Endothelial cell of umbilical vein (primary cell): ENCODE results near the gene PSD4.

Source experiments
- EZH2 ChIP-seq: IDR thresholded peaks from 2 replicates; pipeline ENCODE4 v1.6.1; 2012; ENCODE audit warnings: borderline replicate concordance, low read depth, mild to moderate bottlenecking, moderate library complexity, low read length, inconsistent platforms; ENCODE audit not compliant: severe bottlenecking
- POLR2A ChIP-seq: IDR thresholded peaks from 2 replicates; pipeline ENCODE4 v1.6.1; 2012; ENCODE audit warnings: low read depth, mild to moderate bottlenecking, control low read depth, low read length
- POLR2AphosphoS5 ChIP-seq: IDR thresholded peaks from 2 replicates; pipeline ENCODE4 v1.6.1; 2012; ENCODE audit warnings: low read depth, mild to moderate bottlenecking, control low read depth, low read length, moderate library complexity; ENCODE audit not compliant: insufficient read depth
- TF ChIP-seq, protein P1 (sequence below), 2 donors: IDR thresholded peaks; 1 replicate in 1 of 2; 2 replicates in 1 of 2; pipeline ENCODE4 v1.5.1; 2011; ENCODE audit warnings: low read length in 2 of 2, mild to moderate bottlenecking in 2 of 2, moderate library complexity in 2 of 2, control low read depth in 1 of 2, inconsistent platforms in 1 of 2, low read depth in 1 of 2; ENCODE audit not compliant: insufficient read depth in 1 of 2; ENCODE audit errors: extremely low read depth in 1 of 2

DNA sequence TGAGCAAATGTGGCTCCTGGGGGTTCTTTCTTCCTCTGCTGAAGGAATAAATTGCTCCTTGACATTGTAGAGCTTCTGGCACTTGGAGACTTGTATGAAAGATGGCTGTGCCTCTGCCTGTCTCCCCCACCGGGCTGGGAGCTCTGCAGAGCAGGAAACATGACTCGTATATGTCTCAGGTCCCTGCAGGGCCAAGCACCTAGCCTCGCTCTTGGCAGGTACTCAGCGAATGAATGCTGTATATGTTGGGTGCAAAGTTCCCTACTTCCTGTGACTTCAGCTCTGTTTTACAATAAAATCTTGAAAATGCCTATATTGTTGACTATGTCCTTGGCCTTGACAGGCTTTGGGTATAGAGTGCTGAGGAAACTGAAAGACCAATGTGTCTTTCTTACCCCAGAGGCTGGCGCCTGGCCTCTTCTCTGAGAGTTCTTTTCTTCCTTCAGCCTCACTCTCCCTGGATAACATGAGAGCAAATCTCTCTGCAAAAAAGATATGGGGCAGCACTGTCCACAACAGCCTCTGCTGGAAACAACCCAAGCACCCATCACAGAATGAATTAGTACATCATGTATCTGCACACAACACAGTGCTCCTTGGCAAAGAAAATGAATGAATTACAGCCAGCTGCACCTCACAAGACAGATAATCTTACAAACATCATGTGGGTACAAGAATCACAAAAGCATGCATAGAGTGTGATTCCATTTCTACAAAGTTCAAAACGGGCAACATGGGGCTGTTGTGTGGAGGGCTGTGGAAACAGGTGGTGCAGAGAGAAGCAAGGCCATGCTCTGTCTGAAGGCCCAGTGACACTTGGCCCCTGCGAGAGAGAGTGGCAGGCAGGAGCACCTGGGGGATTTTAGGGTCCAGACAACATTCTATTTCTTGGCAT, 39.8 kb upstream of the PSD4 start:
- TF ChIP-seq POLR2AphosphoS5 (no peak), POLR2A (no peak), EZH2 (no peak)
- TF ChIP-seq, protein P1, sequence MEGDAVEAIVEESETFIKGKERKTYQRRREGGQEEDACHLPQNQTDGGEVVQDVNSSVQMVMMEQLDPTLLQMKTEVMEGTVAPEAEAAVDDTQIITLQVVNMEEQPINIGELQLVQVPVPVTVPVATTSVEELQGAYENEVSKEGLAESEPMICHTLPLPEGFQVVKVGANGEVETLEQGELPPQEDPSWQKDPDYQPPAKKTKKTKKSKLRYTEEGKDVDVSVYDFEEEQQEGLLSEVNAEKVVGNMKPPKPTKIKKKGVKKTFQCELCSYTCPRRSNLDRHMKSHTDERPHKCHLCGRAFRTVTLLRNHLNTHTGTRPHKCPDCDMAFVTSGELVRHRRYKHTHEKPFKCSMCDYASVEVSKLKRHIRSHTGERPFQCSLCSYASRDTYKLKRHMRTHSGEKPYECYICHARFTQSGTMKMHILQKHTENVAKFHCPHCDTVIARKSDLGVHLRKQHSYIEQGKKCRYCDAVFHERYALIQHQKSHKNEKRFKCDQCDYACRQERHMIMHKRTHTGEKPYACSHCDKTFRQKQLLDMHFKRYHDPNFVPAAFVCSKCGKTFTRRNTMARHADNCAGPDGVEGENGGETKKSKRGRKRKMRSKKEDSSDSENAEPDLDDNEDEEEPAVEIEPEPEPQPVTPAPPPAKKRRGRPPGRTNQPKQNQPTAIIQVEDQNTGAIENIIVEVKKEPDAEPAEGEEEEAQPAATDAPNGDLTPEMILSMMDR (IDR thresholded peaks at IDR 0.05; ENCODE audit: extremely low read depth in 1 of 2, insufficient read depth in 1 of 2, low read depth in 1 of 2, low read length in 2 of 2), result no peak
